Measurements from ENCODE around the gene SCYGR6.

- TF ChIP-seq YY1 (IDR thresholded peaks at IDR 0.05; ENCODE audit: low read depth, low read length) (no peak), POLR2A (IDR thresholded peaks at IDR 0.05; ENCODE audit: control extremely low read depth in 1 of 2, low read depth in 2 of 2, low read length in 2 of 2) (no peak), SIX5 (IDR thresholded peaks at IDR 0.05; ENCODE audit: low read depth, low read length) (no peak), ZNF274 (IDR thresholded peaks at IDR 0.05; ENCODE audit: borderline replicate concordance, extremely low read depth, low read length) (no peak), CHD1 (IDR thresholded peaks at IDR 0.05; ENCODE audit: low read depth, low read length) (no peak)
These were observed 21.3 kb downstream of the SCYGR6 start for GRCh38 chr2:227703280-227703732.

All from H1 (cell line).